Type B pancreatic cell (in vitro differentiated cells): Measurements from ENCODE around the gene ACHE. TPM values are rescaled to one million over a fixed set of nuclear protein-coding genes. Genes with fewer than 3 reads are reported as not detected.
"Not testable (repeated sequence)": the region's sequence is repeated elsewhere in the genome, so short reads cannot be mapped to it uniquely, and the experiment has no call there.

Source experiments
- DNase-seq: peaks from one replicate; pipeline ENCODE4 v3.0.0; 2021; ENCODE audit warnings: mixed read lengths; ENCODE audit not compliant: unreplicated experiment; ENCODE audit errors: extremely low spot score
- H3K27ac Mint-ChIP-seq: 2 replicates; pipeline ENCODE4 v1.8.0; 2021; ENCODE audit warnings: mild to moderate bottlenecking, mixed read lengths
- H3K27me3 Mint-ChIP-seq: 2 replicates; pipeline ENCODE4 v1.8.0; 2021; ENCODE audit warnings: mixed read lengths
- H3K36me3 Mint-ChIP-seq: 2 replicates; pipeline ENCODE4 v1.8.0; 2021; ENCODE audit warnings: mixed read lengths
- H3K4me1 Mint-ChIP-seq: one replicate; pipeline ENCODE4 v1.8.0; 2021; ENCODE audit warnings: mixed read lengths; ENCODE audit not compliant: unreplicated experiment
- H3K4me3 Mint-ChIP-seq: 2 replicates; pipeline ENCODE4 v1.8.0; 2021; ENCODE audit warnings: mild to moderate bottlenecking, mixed read lengths
- H3K9me3 Mint-ChIP-seq: 2 replicates; pipeline ENCODE4 v1.8.0; 2021; ENCODE audit warnings: mixed read lengths
- total RNA-seq: library from RNA; stranded (reverse); gene quantifications from 2 replicates; pipeline ENCODE4 v1.2.1, GENCODE V29; 2021; ENCODE audit warnings: low replicate concordance
- TF ChIP-seq, protein P1 (sequence below): fragments of 200-600 bp; sonication (generic); conservative IDR thresholded peaks from 2 replicates; pipeline ENCODE4 v1.5.0; 2021; ENCODE audit warnings: antibody characterized with exemption, mild to moderate bottlenecking

Gene ACHE
- total RNA-seq, 1 donor from 2014 or later = 7.1 TPM

GRCh38 chr7:100855515-100855914 lies 40.2 kb downstream of the ACHE start:
- TF ChIP-seq, protein P1, sequence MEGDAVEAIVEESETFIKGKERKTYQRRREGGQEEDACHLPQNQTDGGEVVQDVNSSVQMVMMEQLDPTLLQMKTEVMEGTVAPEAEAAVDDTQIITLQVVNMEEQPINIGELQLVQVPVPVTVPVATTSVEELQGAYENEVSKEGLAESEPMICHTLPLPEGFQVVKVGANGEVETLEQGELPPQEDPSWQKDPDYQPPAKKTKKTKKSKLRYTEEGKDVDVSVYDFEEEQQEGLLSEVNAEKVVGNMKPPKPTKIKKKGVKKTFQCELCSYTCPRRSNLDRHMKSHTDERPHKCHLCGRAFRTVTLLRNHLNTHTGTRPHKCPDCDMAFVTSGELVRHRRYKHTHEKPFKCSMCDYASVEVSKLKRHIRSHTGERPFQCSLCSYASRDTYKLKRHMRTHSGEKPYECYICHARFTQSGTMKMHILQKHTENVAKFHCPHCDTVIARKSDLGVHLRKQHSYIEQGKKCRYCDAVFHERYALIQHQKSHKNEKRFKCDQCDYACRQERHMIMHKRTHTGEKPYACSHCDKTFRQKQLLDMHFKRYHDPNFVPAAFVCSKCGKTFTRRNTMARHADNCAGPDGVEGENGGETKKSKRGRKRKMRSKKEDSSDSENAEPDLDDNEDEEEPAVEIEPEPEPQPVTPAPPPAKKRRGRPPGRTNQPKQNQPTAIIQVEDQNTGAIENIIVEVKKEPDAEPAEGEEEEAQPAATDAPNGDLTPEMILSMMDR = no peak
- Mint-ChIP-seq H3K27ac (no peak overlapping the region), H3K4me1 (peaks cover 4% of the 10 kb centered on the region), H3K9me3 (no peaks in the 10 kb centered on the region), H3K4me3 (peak overlapping the region; percentile 0), H3K36me3 (no peaks in the 10 kb centered on the region), H3K27me3 (no peaks in the 10 kb centered on the region)
- no peak for DNase-seq

- H3K36me3 Mint-ChIP-seq, H3K4me1 Mint-ChIP-seq, H3K27ac Mint-ChIP-seq, DNase-seq, H3K27me3 Mint-ChIP-seq, H3K4me3 Mint-ChIP-seq, H3K9me3 Mint-ChIP-seq: not testable (repeated sequence)
Observed at GRCh38 chr7:100854899-100855298, 40.8 kb downstream of the ACHE start.

DNA sequence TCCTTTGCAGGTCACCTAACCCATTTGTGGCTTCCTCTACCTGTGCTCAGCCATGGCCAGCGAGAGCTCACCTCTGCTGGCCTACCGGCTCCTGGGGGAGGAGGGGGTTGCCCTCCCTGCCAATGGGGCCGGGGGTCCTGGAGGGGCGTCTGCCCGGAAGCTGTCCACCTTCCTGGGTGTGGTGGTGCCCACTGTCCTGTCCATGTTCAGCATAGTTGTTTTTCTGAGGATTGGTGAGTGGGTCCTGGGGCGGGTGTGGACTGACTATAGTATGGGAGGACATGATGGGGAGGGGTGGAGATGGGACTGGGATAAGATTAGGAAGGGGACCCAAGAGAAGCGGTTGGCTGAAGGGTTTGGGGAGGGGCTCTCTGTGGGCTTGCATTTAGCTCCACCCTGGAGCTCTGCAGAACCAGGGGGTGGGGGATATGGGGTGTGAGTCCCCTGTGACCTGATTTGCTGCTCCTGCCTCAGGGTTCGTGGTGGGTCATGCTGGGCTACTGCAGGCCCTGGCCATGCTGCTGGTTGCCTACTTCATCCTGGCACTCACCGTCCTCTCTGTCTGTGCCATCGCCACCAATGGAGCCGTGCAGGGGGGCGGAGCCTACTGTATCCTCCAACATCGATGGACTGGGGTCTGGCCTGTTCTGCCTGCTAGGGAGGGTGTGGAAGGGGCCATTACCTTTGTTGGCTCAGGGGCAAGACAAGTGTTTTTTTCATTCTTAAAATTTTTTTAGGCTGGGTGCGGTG lies 41.4 kb downstream of the ACHE start:
- H3K36me3 Mint-ChIP-seq = no peaks in the 10 kb centered on the region
- H3K4me1 Mint-ChIP-seq = peaks cover 4% of the 10 kb centered on the region
- DNase-seq = no peak
- no peaks in the 10 kb centered on the region for H3K27me3 Mint-ChIP-seq
- H3K4me3 Mint-ChIP-seq = no peak overlapping the region
- TF ChIP-seq, protein P1 = no peak
- H3K9me3 Mint-ChIP-seq = no peaks in the 10 kb centered on the region
- no peak overlapping the region for H3K27ac Mint-ChIP-seq

GRCh38 chr7:100852048-100852872 lies 43.4 kb downstream of the ACHE start, which contains the start of gene SLC12A9:
TSS of gene SLC12A9 (plus strand) at chr7:100852713. CDS start at chr7:100854198, 1,485 bp downstream.
- H3K27ac Mint-ChIP-seq = peak within 1 kb of the TSS; percentile 64
- H3K4me3 Mint-ChIP-seq = peak within 1 kb of the TSS; percentile 91
- TF ChIP-seq, protein P1 = peak; percentile 99
- H3K36me3 Mint-ChIP-seq = no peaks in the 10 kb centered on the region
- peaks cover 4% of the 10 kb centered on the region for H3K4me1 Mint-ChIP-seq
- no peaks in the 10 kb centered on the region for H3K9me3 Mint-ChIP-seq
- H3K27me3 Mint-ChIP-seq = no peaks in the 10 kb centered on the region
- DNase-seq = peak; percentile 91

- no peaks in the 10 kb centered on the region for H3K27me3 Mint-ChIP-seq
- no peaks in the 10 kb centered on the region for H3K9me3 Mint-ChIP-seq
- H3K4me1 Mint-ChIP-seq = peaks cover 4% of the 10 kb centered on the region
Observed at GRCh38 chr7:100847360-100847759, 48.3 kb downstream of the ACHE start.

More at GRCh38 chr7:100847360-100847759, 48.3 kb downstream of the ACHE start:
- Mint-ChIP-seq H3K36me3 (no peaks in the 10 kb centered on the region), H3K27ac (no peak overlapping the region), H3K4me3 (no peak overlapping the region)
- TF ChIP-seq, protein P1 = no peak
- DNase-seq = no peak
